HUES48 (cell line): Measurements from ENCODE around the gene ZYG11B.
"Not testable (repeated sequence)": the region's sequence is repeated elsewhere in the genome, so short reads cannot be mapped to it uniquely, and the experiment has no call there.

Source experiments
- H3K27ac ChIP-seq: one replicate; pipeline ENCODE4 v1.7.0; 2013; ENCODE audit warnings: low read depth, low read length, inconsistent platforms
- H3K27me3 ChIP-seq: 2 replicates; pipeline ENCODE4 v1.6.1; 2013; ENCODE audit warnings: mild to moderate bottlenecking, low read length; ENCODE audit not compliant: control insufficient read depth, insufficient read depth
- H3K36me3 ChIP-seq: 2 replicates; pipeline ENCODE4 v1.6.1; 2013; ENCODE audit warnings: low read length; ENCODE audit not compliant: control insufficient read depth, insufficient read depth
- H3K4me1 ChIP-seq: 2 replicates; pipeline ENCODE4 v1.6.1; 2013; ENCODE audit warnings: mild to moderate bottlenecking, low read length; ENCODE audit not compliant: control insufficient read depth, insufficient read depth
- H3K4me3 ChIP-seq: 2 replicates; pipeline ENCODE4 v1.5.1; 2013; ENCODE audit warnings: mild to moderate bottlenecking, low read depth, low read length
- H3K9ac ChIP-seq: 2 replicates; pipeline ENCODE4 v1.6.1; 2013; ENCODE audit warnings: mild to moderate bottlenecking, low read depth, low read length, moderate library complexity
- H3K9me3 ChIP-seq: 2 replicates; pipeline ENCODE4 v1.6.1; 2013; ENCODE audit warnings: low read length; ENCODE audit not compliant: control insufficient read depth, insufficient read depth

Gene ZYG11B

DNA sequence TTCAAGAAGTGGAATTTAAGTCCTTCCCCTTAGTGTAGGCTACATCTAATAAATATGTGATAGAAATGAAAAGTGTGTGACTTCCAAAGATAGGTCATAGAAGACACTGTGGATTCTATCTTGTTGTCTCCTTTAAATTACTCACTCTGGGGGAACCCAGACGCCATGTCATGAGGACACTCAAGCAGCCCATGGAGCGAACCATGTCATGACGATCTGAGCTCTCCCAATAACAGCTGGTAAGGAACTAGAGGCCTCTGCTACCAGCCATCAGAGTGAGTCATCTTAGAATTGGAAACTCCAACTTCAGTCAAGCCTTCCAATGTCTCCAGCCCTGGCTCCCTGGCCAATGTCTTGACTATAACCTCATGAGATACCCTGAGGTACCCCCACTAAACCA, 34.4 kb upstream of the ZYG11B start:
- H3K4me3 ChIP-seq, result no peak overlapping the region
- no peak overlapping the region for H3K27ac ChIP-seq
- no peak overlapping the region for H3K9ac ChIP-seq
- no peaks in the 10 kb centered on the region for H3K4me1 ChIP-seq
- H3K36me3 ChIP-seq, result peaks cover 60% of the 10 kb centered on the region
- no peaks in the 10 kb centered on the region for H3K9me3 ChIP-seq
- no peaks in the 10 kb centered on the region for H3K27me3 ChIP-seq

DNA sequence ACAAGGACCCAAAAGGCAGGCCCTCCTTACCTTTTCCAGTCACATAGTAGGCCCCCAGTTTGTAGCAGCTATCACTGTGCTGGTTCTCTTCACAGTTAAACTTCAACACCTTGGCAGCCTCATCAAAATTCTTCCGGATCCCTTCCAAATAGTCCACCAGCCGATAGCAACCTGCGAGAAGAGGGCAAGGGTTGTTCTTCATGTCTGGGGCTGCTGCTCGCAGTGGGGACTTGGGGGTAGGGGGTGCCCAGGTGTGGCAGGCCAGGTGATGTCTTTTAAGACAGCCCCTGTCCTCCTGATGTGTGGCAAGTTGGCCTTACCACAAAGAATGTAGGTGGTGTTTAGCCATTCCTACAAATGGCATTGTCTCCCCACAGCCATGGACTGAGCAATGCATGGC, 33.6 kb upstream of the ZYG11B start:
- no peak overlapping the region for H3K9ac ChIP-seq
- H3K27ac ChIP-seq, result no peak overlapping the region
- H3K27me3 ChIP-seq, result no peaks in the 10 kb centered on the region
- no peaks in the 10 kb centered on the region for H3K9me3 ChIP-seq
- no peak overlapping the region for H3K4me3 ChIP-seq
- peaks cover 5% of the 10 kb centered on the region; the same call in 1 of the 2 replicates for H3K4me1 ChIP-seq
- H3K36me3 ChIP-seq, result peaks cover 51% of the 10 kb centered on the region

DNA sequence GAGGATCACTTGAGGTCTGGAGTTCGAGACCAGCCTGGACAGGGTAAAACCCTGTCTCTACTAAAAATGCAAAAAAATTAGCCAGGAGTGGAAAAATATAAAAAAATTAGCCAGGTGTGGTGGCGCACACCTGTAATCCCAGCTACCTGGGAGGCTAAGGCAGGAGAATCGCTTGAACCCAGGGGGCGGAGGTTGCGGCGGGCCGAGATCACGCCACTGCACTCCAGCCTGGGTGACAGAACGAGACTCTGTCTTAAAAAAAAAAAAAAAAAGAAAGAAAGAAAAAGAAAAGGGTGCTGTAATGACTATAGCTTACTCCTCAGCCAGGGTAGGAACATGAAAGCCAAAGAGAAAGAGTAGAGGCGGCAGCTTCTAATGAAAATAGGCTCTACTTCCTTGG, 32.9 kb upstream of the ZYG11B start:
- H3K9ac ChIP-seq, H3K27ac ChIP-seq, H3K9me3 ChIP-seq, H3K27me3 ChIP-seq, H3K4me1 ChIP-seq, H3K4me3 ChIP-seq: not testable (repeated sequence)
- H3K36me3 ChIP-seq, result peaks cover 45% of the 10 kb centered on the region

DNA sequence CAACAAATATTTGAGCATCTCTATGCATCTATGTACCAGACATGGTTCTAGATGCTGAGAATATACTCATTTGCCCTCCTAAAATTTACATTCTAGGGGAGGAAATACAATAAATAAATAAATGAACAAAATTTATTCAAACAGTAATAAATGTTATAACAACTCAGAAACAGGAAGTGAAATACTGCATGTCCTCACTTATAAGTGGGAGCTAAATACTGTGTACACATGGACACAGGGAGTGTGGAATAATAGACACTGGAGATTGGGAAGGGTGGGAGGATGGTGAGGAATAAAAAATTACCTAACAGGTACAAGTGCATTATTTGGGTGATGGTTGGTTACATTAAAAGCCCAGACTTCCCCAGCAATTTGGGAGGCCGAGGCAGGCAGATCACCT, 32.4 kb upstream of the ZYG11B start:
- peaks cover 40% of the 10 kb centered on the region for H3K36me3 ChIP-seq

DNA sequence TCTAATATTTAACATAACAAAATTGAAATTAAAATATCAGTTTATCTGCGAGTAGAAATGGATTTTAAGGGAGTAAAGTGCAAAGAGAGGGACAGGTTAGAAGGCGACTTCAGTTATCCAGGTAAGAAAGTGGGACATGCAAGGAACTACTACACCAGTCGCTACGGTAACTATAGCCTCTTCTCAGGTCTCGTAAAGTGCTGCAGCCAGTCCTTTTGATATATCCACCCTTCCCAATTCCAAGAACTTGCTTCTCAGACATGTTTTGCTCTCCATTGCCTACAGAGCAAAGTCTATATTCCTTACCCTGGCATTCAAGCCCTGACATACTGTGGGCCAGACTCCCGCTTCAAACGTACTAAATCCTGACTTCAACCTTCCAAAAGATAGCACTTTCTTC, 30.6 kb upstream of the ZYG11B start:
- H3K9ac ChIP-seq, result no peak overlapping the region

More for the DNA sequence above, 32.4 kb upstream of the ZYG11B start:
- H3K27me3 ChIP-seq, result no peaks in the 10 kb centered on the region
- no peak overlapping the region for H3K27ac ChIP-seq
- H3K9ac ChIP-seq, result no peak overlapping the region
- H3K9me3 ChIP-seq, result no peaks in the 10 kb centered on the region
- no peak overlapping the region for H3K4me3 ChIP-seq
- H3K4me1 ChIP-seq, result peaks cover 10% of the 10 kb centered on the region

DNA sequence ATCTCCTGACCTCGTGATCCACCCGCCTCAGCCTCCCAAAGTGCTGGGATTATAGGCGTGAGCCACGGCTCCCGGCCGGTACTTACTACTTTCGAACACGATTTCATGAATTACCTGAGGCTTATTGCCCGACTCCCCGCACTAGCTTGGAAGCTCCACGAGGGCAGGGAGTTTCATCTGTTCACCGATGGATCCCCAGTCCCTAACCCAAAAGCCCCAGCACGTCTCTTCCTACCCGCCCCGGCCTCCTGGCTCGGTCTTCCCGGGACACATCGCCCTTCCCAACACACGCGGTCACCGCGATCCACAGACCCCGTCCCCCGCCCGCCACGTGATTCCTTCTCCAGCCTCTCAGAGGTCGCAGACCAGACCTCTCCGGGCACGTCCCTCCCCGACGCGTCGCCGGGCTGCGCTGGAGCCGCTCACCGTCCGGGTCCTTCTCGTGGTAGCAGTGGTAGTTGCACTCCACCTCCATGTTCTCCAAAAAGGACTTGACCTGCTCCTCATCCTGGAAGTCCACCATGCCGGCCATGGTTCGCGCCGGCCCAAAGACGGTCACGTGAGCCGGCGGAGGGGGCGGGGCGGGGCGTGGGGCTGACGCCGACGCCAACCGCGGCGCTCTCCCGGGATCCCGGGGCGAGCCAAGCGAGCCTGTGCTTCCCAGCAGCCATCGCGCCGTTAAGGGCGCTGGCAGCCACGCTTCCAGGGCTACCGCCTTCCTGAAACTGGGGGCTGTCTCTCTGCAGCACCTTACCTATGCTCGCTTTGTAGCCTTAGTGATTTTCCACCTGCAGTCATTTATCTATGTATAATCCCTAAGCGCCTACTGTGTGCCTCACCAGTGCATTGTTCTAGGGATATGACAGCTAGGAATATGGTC, 28.2 kb upstream of the ZYG11B start, which contains the start of gene COA7:
COA7 (minus strand) TSS at position 553 of the 880 bp plus-strand sequence; CDS start at position 532, 21 bp downstream.
- Histone ChIP-seq H3K27me3 (no peaks in the 10 kb centered on the region), H3K9ac (peak within 1 kb of the TSS; percentile 90), H3K4me3 (peak within 1 kb of the TSS; percentile 89), H3K27ac (peak within 1 kb of the TSS; percentile 80), H3K4me1 (peaks cover 10% of the 10 kb centered on the region), H3K36me3 (peaks cover 8% of the 10 kb centered on the region), H3K9me3 (no peaks in the 10 kb centered on the region)

More for the DNA sequence above, 30.6 kb upstream of the ZYG11B start:
- H3K36me3 ChIP-seq, result peaks cover 31% of the 10 kb centered on the region
- H3K4me1 ChIP-seq, result peaks cover 10% of the 10 kb centered on the region
- H3K27me3 ChIP-seq, result no peaks in the 10 kb centered on the region
- no peak overlapping the region for H3K4me3 ChIP-seq
- no peak overlapping the region for H3K27ac ChIP-seq
- no peaks in the 10 kb centered on the region for H3K9me3 ChIP-seq

DNA sequence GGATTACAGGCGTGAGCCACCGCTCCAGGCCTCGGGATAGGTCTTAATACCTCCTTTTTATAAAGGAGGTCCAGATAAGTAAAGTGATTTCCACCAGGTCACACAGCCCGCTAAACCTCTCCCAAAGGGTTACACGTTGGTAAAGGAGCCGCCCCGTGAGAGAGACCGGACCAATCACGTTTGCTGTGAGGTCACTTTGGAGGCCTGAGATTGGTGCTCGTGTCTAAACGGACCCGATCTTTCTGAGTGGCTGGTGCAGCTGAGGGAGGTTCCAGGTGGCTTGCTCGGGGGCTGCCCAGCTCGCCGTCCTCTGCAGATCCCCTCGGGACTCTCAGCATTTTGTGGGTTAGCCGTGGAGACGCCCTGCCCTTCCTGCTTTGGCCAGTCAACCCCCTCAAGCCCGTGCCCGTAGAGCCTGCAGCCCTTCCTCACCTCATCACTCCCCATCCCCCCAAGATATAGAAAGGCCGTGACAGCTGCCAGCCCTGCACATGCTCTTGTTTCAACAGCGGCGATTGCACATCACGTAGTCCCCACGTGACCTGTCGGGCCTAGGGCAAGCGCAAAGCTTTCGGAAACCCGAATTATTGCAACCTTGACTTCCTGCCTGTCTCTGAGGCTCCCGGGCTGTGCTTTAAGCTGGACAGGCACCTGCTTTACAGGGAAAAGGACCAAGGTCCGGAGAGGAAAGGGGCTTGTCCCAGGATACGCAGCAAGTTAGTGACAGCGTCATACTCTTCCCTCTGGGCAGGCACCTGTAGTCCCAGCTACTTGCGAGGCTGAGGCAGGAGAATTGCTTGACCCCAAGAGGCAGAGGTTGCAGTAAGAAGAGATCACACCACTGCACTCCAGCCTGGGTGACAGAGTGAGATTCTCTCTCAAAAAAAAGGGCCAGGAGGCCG, 23.1 kb upstream of the ZYG11B start:
- H3K4me1 ChIP-seq, result peaks cover 9% of the 10 kb centered on the region
- peak overlapping the region; percentile 86 for H3K4me3 ChIP-seq
- H3K27ac ChIP-seq, result peak overlapping the region; percentile 21
- no peaks in the 10 kb centered on the region for H3K9me3 ChIP-seq
- no peaks in the 10 kb centered on the region for H3K36me3 ChIP-seq
- peak overlapping the region; percentile 64; the same call in 1 of the 2 replicates for H3K9ac ChIP-seq
- H3K27me3 ChIP-seq, result no peaks in the 10 kb centered on the region

DNA sequence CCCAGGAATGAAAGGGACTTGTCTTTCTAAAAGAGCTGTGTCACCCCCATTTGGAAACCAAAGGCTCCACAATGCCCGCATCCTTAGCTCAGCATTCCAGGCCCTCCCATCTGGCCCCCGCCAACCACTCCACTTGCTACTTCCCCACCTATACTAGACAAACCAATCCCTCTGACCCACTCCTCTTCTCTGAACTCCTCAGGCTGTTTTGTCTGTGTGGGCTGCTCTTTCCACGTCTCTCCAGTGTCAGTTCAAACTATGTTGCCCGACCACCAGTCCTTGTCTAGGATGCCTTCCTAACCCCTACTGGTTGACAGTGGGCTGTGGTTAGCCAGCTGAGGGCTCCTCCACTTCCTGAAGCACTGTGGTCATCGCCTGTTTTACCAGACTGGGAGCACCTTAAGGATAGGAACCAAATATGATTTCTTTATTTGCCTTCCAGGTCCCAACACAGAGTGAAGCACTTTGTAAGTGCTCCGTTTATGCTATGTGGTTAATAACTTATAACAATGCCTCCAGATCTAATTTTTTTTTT, 20.1 kb upstream of the ZYG11B start:
- Histone ChIP-seq H3K27ac (no peak overlapping the region), H3K4me3 (no peak overlapping the region), H3K9ac (no peak overlapping the region), H3K27me3 (no peaks in the 10 kb centered on the region), H3K4me1 (peaks cover 4% of the 10 kb centered on the region; the same call in 1 of the 2 replicates), H3K9me3 (no peaks in the 10 kb centered on the region), H3K36me3 (no peaks in the 10 kb centered on the region)

DNA sequence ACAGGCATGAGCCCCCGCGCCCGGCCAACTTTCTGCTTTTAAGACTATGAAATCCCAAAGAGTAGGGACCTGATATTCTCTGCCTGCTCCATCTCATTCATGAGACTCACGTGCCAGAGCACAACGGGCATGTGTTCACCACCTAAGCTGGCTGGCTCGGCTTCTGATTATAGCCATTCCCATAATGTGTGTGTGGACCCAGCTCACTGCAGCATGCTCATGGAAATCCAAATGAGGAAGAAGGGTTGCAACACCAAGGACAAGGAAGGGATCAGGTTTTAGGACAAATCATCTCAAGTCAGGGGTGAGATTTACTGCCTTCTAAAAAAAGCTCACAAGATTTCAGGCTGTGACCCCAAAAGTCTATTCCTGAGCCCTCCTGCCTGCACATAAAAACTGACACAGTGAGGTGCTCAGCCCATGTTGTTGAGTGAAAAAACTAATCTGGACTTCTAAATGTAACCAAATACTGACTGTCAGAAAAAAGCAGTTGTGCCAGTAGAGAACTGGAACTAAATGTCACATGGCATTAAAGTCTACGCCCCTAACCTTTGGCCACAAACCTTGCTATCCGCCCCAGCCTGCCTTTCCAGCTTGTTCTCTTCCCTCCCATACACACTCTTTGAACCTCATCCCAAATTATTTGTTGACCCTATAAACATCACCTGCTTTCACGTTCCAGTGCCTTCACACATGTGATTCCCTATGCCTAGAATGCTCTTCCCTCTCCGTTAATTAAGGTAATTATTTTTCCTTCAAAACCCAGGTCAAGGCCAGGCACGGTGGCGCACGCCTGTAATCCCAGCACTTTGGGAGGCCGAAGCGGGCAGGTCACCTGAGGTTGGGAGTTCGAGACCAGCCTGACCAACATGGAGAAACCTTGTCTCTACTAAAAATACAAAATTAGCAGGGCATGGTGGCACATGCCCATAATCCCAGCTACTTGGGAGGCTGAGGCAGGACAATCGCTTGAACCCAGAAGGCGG, 19.0 kb upstream of the ZYG11B start:
- Histone ChIP-seq H3K27me3 (no peaks in the 10 kb centered on the region), H3K27ac (no peak overlapping the region), H3K36me3 (no peaks in the 10 kb centered on the region), H3K9ac (no peak overlapping the region), H3K4me3 (no peak overlapping the region), H3K4me1 (peaks cover 4% of the 10 kb centered on the region; the same call in 1 of the 2 replicates), H3K9me3 (no peaks in the 10 kb centered on the region)
